GM19324 (cell line): ENCODE measurements around the gene TMEM86A.

Source experiments
- ATAC-seq: cut with Tn5 transposase; IDR thresholded peaks from one replicate; pipeline ENCODE4 v1.9.1; 2021; ENCODE audit warnings: mild to moderate bottlenecking, moderate library complexity; ENCODE audit not compliant: unreplicated experiment, low FRiP score

TMEM86A gene

GRCh38 chr11:18749681-18750319, 51.2 kb downstream of the TMEM86A start:
- ATAC-seq, result no peak

DNA sequence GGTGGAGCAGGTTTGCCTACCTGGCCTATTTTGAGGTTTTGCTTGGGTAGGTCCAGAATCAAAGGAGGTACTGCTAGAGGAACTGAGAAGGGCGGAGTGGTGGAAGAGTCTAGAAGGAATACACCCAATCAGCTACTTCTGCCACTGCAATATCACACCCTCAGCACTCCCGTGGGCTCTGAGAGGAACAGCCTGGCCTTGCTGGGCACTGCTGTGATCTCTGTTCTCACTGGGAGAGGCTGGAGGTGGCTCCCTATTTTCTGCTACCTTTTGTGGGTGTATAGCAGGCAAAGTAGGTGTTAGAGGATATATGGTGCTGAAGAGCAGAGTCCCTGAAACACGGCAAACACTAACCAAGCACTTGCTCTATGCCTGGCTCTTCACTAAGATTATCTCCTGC, 52.4 kb downstream of the TMEM86A start:
- no peak for ATAC-seq

GRCh38 chr11:18752502-18752901, 53.9 kb downstream of the TMEM86A start:
- no peak for ATAC-seq

GRCh38 chr11:18754308-18754707, 55.7 kb downstream of the TMEM86A start:
- ATAC-seq, result no peak
